H1 (cell line): ENCODE measurements around the gene DOK6.

ENCODE experiments used
- ASH2L ChIP-seq: fragments of 200-600, 300-600 bp; sonication (generic); IDR thresholded peaks from one replicate; pipeline ENCODE4 v1.7.1; 2017; ENCODE audit warnings: low read length
- CEBPB ChIP-seq: IDR thresholded peaks from 2 replicates; pipeline ENCODE4 v1.6.1; 2012; ENCODE audit warnings: low read depth, low read length
- CTCF ChIP-seq, 3 experiments: IDR thresholded peaks; 1 replicate in 2 of 3; 2 replicates in 1 of 3; pipeline versions ENCODE4 v1.5.1 to v1.6.1; 2011; ENCODE audit warnings: low read length in 3 of 3, mild to moderate bottlenecking in 3 of 3, inconsistent platforms in 2 of 3, low read depth in 1 of 3, moderate library complexity in 1 of 3; ENCODE audit not compliant: insufficient read depth in 1 of 3; ENCODE audit errors: control extremely low read depth in 1 of 3
- FOSL1 ChIP-seq: IDR thresholded peaks from 2 replicates; pipeline ENCODE4 v1.6.1; 2011; ENCODE audit warnings: mild to moderate bottlenecking, low read depth, low read length, moderate library complexity; ENCODE audit not compliant: insufficient read depth
- POLR2A ChIP-seq, 2 experiments: IDR thresholded peaks; 1 replicate in 1 of 2; 2 replicates in 1 of 2; pipeline ENCODE4 v1.6.1; 2011; ENCODE audit warnings: low read depth in 2 of 2, low read length in 2 of 2, mild to moderate bottlenecking in 2 of 2; ENCODE audit errors: control extremely low read depth in 1 of 2
- POLR2AphosphoS5 ChIP-seq: IDR thresholded peaks from 2 replicates; pipeline ENCODE4 v1.6.1; 2011; ENCODE audit warnings: low read depth, low read length
- TBP ChIP-seq: IDR thresholded peaks from 2 replicates; pipeline ENCODE4 v1.6.1; 2011; ENCODE audit warnings: low read depth, low read length, improper control_type of control experiment
- TEAD4 ChIP-seq: IDR thresholded peaks from 2 replicates; pipeline ENCODE4 v1.6.1; 2012; ENCODE audit warnings: low read depth, low read length, inconsistent platforms, mixed read lengths
- TF ChIP-seq, protein P1 (sequence below): IDR thresholded peaks from 2 replicates; pipeline ENCODE4 v1.6.1; 2011; ENCODE audit warnings: low read length, improper control_type of control experiment
- TF ChIP-seq, protein P2 (sequence below): IDR thresholded peaks from 2 replicates; pipeline ENCODE4 v1.6.1; 2012; ENCODE audit warnings: inconsistent platforms

DNA sequence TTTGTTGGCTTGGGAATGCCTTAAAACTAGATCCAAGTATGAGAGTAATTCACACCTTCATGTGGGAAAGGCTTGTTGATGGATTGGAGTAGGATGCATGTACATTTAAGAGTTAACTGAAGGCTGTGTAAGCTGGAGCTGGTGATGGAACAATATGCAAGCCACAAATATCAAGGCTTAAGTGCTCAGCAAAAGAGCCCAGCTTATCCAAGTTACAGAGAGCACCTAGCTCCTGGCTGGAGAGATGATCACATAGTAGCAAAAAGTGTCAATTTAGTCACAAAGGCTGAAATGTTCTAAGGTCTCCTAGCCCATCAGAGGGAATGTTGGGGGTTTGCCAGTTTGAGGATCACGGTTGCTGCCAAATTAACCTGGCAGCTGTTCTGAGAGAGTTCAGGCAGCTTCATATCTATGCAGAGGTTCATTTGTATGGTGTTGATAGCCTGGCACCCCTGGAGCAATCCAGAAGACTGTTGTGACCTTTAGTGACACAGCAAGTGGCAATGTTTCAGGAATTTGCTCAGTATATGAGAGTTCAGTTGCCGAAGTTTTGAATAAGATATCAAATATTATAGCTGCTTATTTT lies 228.2 kb downstream of the DOK6 start:
- no peak for TF ChIP-seq CTCF (IDR thresholded peaks at IDR 0.05; ENCODE audit: control extremely low read depth in 1 of 3, insufficient read depth in 1 of 3, low read depth in 1 of 3, low read length in 3 of 3)
- no peak for TF ChIP-seq POLR2AphosphoS5
- TF ChIP-seq POLR2A (IDR thresholded peaks at IDR 0.05; ENCODE audit: control extremely low read depth in 1 of 2, low read depth in 2 of 2, low read length in 2 of 2): no peak
- no peak for TF ChIP-seq ASH2L
- TF ChIP-seq TBP: no peak
- TF ChIP-seq, protein P1, sequence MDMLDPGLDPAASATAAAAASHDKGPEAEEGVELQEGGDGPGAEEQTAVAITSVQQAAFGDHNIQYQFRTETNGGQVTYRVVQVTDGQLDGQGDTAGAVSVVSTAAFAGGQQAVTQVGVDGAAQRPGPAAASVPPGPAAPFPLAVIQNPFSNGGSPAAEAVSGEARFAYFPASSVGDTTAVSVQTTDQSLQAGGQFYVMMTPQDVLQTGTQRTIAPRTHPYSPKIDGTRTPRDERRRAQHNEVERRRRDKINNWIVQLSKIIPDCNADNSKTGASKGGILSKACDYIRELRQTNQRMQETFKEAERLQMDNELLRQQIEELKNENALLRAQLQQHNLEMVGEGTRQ: no peak
- TF ChIP-seq FOSL1: no peak
- no peak for TF ChIP-seq TEAD4
- TF ChIP-seq, protein P2, sequence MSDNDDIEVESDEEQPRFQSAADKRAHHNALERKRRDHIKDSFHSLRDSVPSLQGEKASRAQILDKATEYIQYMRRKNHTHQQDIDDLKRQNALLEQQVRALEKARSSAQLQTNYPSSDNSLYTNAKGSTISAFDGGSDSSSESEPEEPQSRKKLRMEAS: no peak
- TF ChIP-seq CEBPB: no peak
